CD4-positive, alpha-beta T cell (primary cell): Measurements from ENCODE around the gene PACSIN2. TPM values are rescaled to one million over a fixed set of nuclear protein-coding genes. Genes with fewer than 3 reads are reported as not detected.

Experiments
- ATAC-seq: fragments of 200-7000 bp; cut with Tn5 transposase; one replicate; pipeline ENCODE4 v1.10.0; 2022; ENCODE audit warnings: mild to moderate bottlenecking; ENCODE audit not compliant: poor library complexity
- CTCF ChIA-PET: fragments of 350-600 bp; sonication (Branson Sonifier 250); formaldehyde crosslinking; loops from one replicate; lab custom pipeline; 2021; ENCODE audit warnings: antibody characterized with exemption, inconsistent platforms; lab: Charles Lee
- POLR2A ChIA-PET: fragments of 350-600 bp; sonication (Branson Sonifier 250); formaldehyde crosslinking; loops from one replicate; lab custom pipeline; 2021; ENCODE audit warnings: antibody characterized with exemption, inconsistent platforms; lab: Charles Lee
- DNase-seq, 14 experiments: peaks; one replicate each; pipeline ENCODE4 v3.0.0-alpha.2; 2013 to 2020; ENCODE audit warnings: mixed read lengths in 2 of 14
- H3K27ac ChIP-seq, 2 donors: one replicate each; pipeline versions ENCODE4 v1.5.1 to v1.7.0; 2013; ENCODE audit warnings: low read length in 2 of 2, low read depth in 1 of 2, mild to moderate bottlenecking in 1 of 2
- H3K27me3 ChIP-seq, 2 experiments: 1 replicate in 1 of 2; 2 replicates in 1 of 2; pipeline versions ENCODE4 v1.6.1 to v1.7.0; 2013; ENCODE audit warnings: low read length in 2 of 2, control low read depth in 1 of 2, mild to moderate bottlenecking in 1 of 2, moderate library complexity in 1 of 2; ENCODE audit not compliant: insufficient read depth in 2 of 2, control insufficient read depth in 1 of 2
- H3K36me3 ChIP-seq: one replicate; pipeline ENCODE4 v1.6.1; 2013; ENCODE audit warnings: low read length, control low read depth; ENCODE audit not compliant: insufficient read depth
- H3K4me1 ChIP-seq: one replicate; pipeline ENCODE4 v1.6.1; 2013; ENCODE audit warnings: low read length, control low read depth; ENCODE audit not compliant: insufficient read depth
- H3K4me3 ChIP-seq: one replicate; pipeline ENCODE4 v1.5.1; 2013; ENCODE audit warnings: mild to moderate bottlenecking, low read length, moderate library complexity
- H3K9me3 ChIP-seq, 2 experiments: 1 replicate in 1 of 2; 2 replicates in 1 of 2; pipeline versions ENCODE4 v1.6.1 to v1.7.0; 2013; ENCODE audit warnings: low read length in 2 of 2, mild to moderate bottlenecking in 2 of 2, control low read depth in 1 of 2, moderate library complexity in 1 of 2; ENCODE audit not compliant: control insufficient read depth in 1 of 2, insufficient read depth in 1 of 2
- H3K27ac Mint-ChIP-seq: one replicate; pipeline ENCODE4 v1.8.0; 2020; ENCODE audit warnings: mixed read lengths
- H3K27me3 Mint-ChIP-seq: one replicate; pipeline ENCODE4 v1.8.0; 2021; ENCODE audit warnings: mixed read lengths
- H3K36me3 Mint-ChIP-seq: one replicate; pipeline ENCODE4 v1.8.0; 2021; ENCODE audit warnings: low read depth, mixed read lengths
- H3K4me1 Mint-ChIP-seq: one replicate; pipeline ENCODE4 v1.8.0; 2021; ENCODE audit warnings: low read depth, mixed read lengths
- H3K4me3 Mint-ChIP-seq: one replicate; pipeline ENCODE4 v1.8.0; 2020; ENCODE audit warnings: mild to moderate bottlenecking, mixed read lengths
- H3K9me3 Mint-ChIP-seq: one replicate; pipeline ENCODE4 v1.8.0; 2020; ENCODE audit warnings: mixed read lengths
- CTCF ChIP-seq: fragments of 200-600 bp; IDR thresholded peaks from one replicate; pipeline ENCODE4 v1.8.0; 2022; ENCODE audit warnings: antibody characterized with exemption, mild to moderate bottlenecking
- intact Hi-C, 2 experiments: fragments of 100-400 bp; cut with DNase I in 1 of 2; cut with micrococcal nuclease in 1 of 2; formaldehyde crosslinking; loops; one replicate each; pipeline versions ENCODE4 v1.15.1 to v1.9.0; 2023 to 2025; cut with DNase I, micrococcal nuclease
- total RNA-seq, 174 experiments: library from RNA in 2 of 174; stranded (reverse) in 2 of 174; gene quantifications; one replicate each; pipeline ENCODE4 v1.2.3 and lab custom pipeline; 2021 to 2026

PACSIN2 gene
- total RNA-seq, 2 experiments from 2014 or later, result 23.3 to 25.5 TPM

GRCh38 chr22:42887120-42887519 lies 127.8 kb downstream of the PACSIN2 start:
- POLR2A ChIA-PET, result no interaction called here
- no peaks in the 10 kb centered on the region for H3K9me3 Mint-ChIP-seq
- no peak for TF ChIP-seq CTCF
- no peak for DNase-seq
- Histone ChIP-seq H3K4me3 (no peak overlapping the region), H3K9me3 (no peaks in the 10 kb centered on the region), H3K27ac (no peak overlapping the region), H3K36me3 (peaks cover 73% of the 10 kb centered on the region), H3K27me3 (no peaks in the 10 kb centered on the region), H3K4me1 (peaks cover 16% of the 10 kb centered on the region)
- ATAC-seq, result no peak
- CTCF ChIA-PET, result no interaction called here
- H3K27me3 Mint-ChIP-seq, result no peaks in the 10 kb centered on the region
- H3K36me3 Mint-ChIP-seq, result peaks cover 73% of the 10 kb centered on the region
- H3K27ac Mint-ChIP-seq, result no peak overlapping the region
- intact Hi-C loops, result no loop called here
- H3K4me3 Mint-ChIP-seq, result no peak overlapping the region
- H3K4me1 Mint-ChIP-seq, result peaks cover 9% of the 10 kb centered on the region

GRCh38 chr22:42885446-42885845 lies 129.5 kb downstream of the PACSIN2 start:
- H3K4me1 Mint-ChIP-seq, result peaks cover 9% of the 10 kb centered on the region
- H3K4me3 ChIP-seq, result no peak overlapping the region
- CTCF ChIA-PET, result no interaction called here
- H3K27ac Mint-ChIP-seq, result no peak overlapping the region
- H3K36me3 ChIP-seq, result peaks cover 81% of the 10 kb centered on the region
- H3K27me3 Mint-ChIP-seq, result no peaks in the 10 kb centered on the region
- H3K9me3 Mint-ChIP-seq, result no peaks in the 10 kb centered on the region
- H3K27ac ChIP-seq, result no peak overlapping the region
- H3K27me3 ChIP-seq, result no peaks in the 10 kb centered on the region
- H3K4me3 Mint-ChIP-seq, result no peak overlapping the region
- POLR2A ChIA-PET, result no interaction called here
- no peak for TF ChIP-seq CTCF
- H3K4me1 ChIP-seq, result peaks cover 13% of the 10 kb centered on the region
- H3K36me3 Mint-ChIP-seq, result peaks cover 64% of the 10 kb centered on the region
- no peaks in the 10 kb centered on the region for H3K9me3 ChIP-seq
- intact Hi-C loops, result no loop called here
- ATAC-seq, result no peak
- DNase-seq, result no peak

- TF ChIP-seq CTCF, result no peak
- Mint-ChIP-seq H3K27me3 (no peaks in the 10 kb centered on the region), H3K36me3 (peaks cover 69% of the 10 kb centered on the region), H3K27ac (no peak overlapping the region), H3K4me3 (no peak overlapping the region), H3K9me3 (no peaks in the 10 kb centered on the region), H3K4me1 (peaks cover 9% of the 10 kb centered on the region)
- no peak overlapping the region for H3K4me3 ChIP-seq
- H3K4me1 ChIP-seq, result peaks cover 13% of the 10 kb centered on the region
- CTCF ChIA-PET, result no interaction called here
- DNase-seq (no peak), ATAC-seq (no peak)
- intact Hi-C loops, result no loop called here
- no peak overlapping the region for H3K27ac ChIP-seq
- H3K36me3 ChIP-seq, result peaks cover 85% of the 10 kb centered on the region
- POLR2A ChIA-PET, result no interaction called here
- H3K27me3 ChIP-seq, result no peaks in the 10 kb centered on the region
- no peaks in the 10 kb centered on the region for H3K9me3 ChIP-seq
Measured at GRCh38 chr22:42884616-42885375, 130.2 kb downstream of the PACSIN2 start.
